ENCODE measurements around the gene SDK1.

DNA sequence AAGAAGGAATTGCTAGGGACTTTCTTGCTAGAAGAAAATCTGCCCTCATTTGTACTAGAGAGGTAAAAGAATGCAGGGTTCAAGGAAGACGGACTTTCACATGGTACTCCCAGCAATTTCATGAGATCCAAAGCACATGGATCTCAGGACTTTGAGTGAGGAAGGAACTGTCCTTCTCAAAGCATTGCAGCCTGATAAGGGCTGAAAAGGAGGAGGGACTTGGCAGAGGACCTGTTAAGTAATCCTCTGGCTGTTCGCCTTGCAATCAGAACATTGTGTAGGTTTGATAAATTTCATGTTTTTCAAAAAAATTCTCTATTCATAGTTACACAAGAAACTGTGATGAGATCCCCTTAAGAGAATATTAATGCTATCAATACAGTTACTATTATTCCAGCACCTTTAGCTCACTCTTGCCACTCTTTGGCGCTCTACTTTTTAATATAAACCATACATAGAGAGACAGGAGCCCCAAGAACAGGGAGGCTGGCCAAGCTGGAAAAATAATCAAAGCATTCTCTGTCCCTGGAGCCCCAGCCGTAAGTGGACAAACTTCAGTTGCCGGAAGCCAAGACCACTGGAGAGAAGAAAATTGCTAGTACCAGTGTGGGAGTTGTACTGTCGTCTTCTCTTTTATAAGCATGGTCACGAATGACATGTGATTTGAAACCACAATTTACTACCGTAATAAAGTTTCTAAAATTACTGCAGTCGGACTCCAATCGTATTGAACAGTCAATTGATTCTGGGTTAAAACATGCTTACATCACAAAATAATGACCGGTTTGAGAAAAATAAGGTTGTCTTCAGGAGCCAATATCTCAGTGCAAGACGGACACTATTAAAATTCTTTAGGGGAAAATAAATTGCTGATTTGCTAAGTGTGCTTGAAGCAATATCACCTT, 424.4 kb downstream of the SDK1 start:
- no peak for TF ChIP-seq POLR2A (IDR thresholded peaks at IDR 0.05; ENCODE audit: extremely low read depth, insufficient read length)
- TF ChIP-seq, protein P1, sequence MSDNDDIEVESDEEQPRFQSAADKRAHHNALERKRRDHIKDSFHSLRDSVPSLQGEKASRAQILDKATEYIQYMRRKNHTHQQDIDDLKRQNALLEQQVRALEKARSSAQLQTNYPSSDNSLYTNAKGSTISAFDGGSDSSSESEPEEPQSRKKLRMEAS (IDR thresholded peaks at IDR 0.05; ENCODE audit: low read depth, low read length) = no peak

Data from NB4 (cell line).